Measurements from ENCODE around the gene KCNB1. TPM values are rescaled to one million over a fixed set of nuclear protein-coding genes. Genes with fewer than 3 reads are reported as not detected.

Gene KCNB1
- total RNA-seq, 1 experiment from 2014 or later: 0.09 TPM

DNA sequence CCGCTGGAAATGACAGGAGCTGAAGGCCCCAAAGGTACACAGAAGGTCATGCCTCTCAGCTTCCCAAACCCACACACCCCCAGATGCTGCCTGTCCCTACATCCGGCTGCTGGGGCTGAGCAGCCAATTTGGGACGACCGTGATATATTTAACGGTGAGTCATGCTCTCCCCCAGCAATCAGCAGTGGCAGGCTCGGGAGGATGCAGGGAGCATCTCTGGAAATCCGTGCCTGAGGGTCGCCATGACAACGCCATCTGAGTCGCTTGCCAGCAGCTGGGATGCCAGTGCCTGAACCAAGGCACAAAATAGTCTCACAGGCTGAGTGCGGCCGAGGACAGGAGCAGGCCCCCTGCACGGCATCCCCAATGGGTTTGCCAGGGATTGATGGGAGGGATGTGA, 57.9 kb downstream of the KCNB1 start:
- no peaks in the 10 kb centered on the region for H3K9me3 Mint-ChIP-seq (ENCODE audit: unreplicated experiment)
- H3K4me1 Mint-ChIP-seq (ENCODE audit: low read depth, unreplicated experiment): peaks cover 10% of the 10 kb centered on the region
- H3K4me3 Mint-ChIP-seq (ENCODE audit: unreplicated experiment): no peak overlapping the region
- peaks cover 7% of the 10 kb centered on the region for H3K27me3 Mint-ChIP-seq (ENCODE audit: insufficient read depth, unreplicated experiment)
- no peaks in the 10 kb centered on the region; the same call in 1 of the 2 replicates for H3K4me1 ChIP-seq
- H3K9me3 ChIP-seq: no peaks in the 10 kb centered on the region
- no peak overlapping the region for H3K4me3 ChIP-seq (ENCODE audit: low read depth, low read length)
- ChIA-PET POLR2A (no interaction called here), CTCF (interaction anchor here (1.2 kb wide), 2 partner anchors 104 to 154 kb away, joined by 3 read pairs; no protein-coding TSS in a partner anchor)
- H3K27me3 ChIP-seq (replicated peaks; ENCODE audit: control insufficient read depth, insufficient read depth, low read length): no peaks in the 10 kb centered on the region
- no peak for DNase-seq
- no peak overlapping the region for H3K27ac Mint-ChIP-seq (ENCODE audit: unreplicated experiment)
- no peaks in the 10 kb centered on the region for H3K36me3 Mint-ChIP-seq (ENCODE audit: insufficient read depth, unreplicated experiment)
- intact Hi-C loops (cut with micrococcal nuclease; ENCODE audit: unreplicated experiment): no loop called here
- no TSS peak for BruUV-seq (replicated peaks)
- no peak for TF ChIP-seq CTCF (IDR thresholded peaks at IDR 0.05; ENCODE audit: insufficient read depth in 1 of 2, low read depth in 1 of 2, low read length in 1 of 2, severe bottlenecking in 1 of 2, unreplicated experiment in 1 of 2)
- H3K36me3 ChIP-seq (ENCODE audit: control insufficient read depth, insufficient read depth, low read length): no peaks in the 10 kb centered on the region

DNA sequence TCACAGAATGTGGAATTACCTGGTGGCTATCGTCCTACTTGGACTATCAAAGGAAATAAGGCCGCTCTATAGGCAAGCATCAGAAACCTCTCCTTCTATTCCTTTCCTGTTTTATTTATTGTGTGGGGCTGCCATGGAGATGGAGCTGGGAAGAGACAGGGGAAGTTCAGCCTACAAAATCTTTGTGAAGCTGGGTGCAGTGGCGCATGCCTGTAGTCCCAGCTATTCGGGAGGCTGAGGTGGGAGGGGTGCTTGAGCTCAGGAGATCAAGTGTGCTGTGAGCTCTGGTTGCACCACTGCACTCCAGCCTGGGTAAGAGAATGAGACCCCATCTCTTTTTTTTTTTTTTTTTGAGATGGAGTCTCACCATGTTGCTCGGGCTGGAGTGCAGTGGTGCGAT, 60.3 kb downstream of the KCNB1 start:
- H3K36me3 ChIP-seq (ENCODE audit: control insufficient read depth, insufficient read depth, low read length): no peaks in the 10 kb centered on the region
- H3K27me3 Mint-ChIP-seq (ENCODE audit: insufficient read depth, unreplicated experiment): no peaks in the 10 kb centered on the region
- peaks cover 10% of the 10 kb centered on the region for H3K4me1 ChIP-seq
- ChIA-PET POLR2A (no interaction called here), CTCF (interaction anchor here (0.6 kb wide), 1 partner anchor 82 kb away, joined by 6 read pairs; no protein-coding TSS in a partner anchor)
- no peak overlapping the region for H3K27ac Mint-ChIP-seq (ENCODE audit: unreplicated experiment)
- H3K4me3 ChIP-seq (ENCODE audit: low read depth, low read length): no peak overlapping the region
- H3K4me3 Mint-ChIP-seq (ENCODE audit: unreplicated experiment): no peak overlapping the region
- H3K27me3 ChIP-seq (replicated peaks; ENCODE audit: control insufficient read depth, insufficient read depth, low read length): no peaks in the 10 kb centered on the region
- BruUV-seq (replicated peaks): no TSS peak
- no peaks in the 10 kb centered on the region for H3K9me3 ChIP-seq
- no peak for DNase-seq
- TF ChIP-seq CTCF (IDR thresholded peaks at IDR 0.05; ENCODE audit: insufficient read depth in 1 of 2, low read depth in 1 of 2, low read length in 1 of 2, severe bottlenecking in 1 of 2, unreplicated experiment in 1 of 2): no peak
- intact Hi-C loops (cut with micrococcal nuclease; ENCODE audit: unreplicated experiment): no loop called here
- H3K4me1 Mint-ChIP-seq (ENCODE audit: low read depth, unreplicated experiment): peaks cover 20% of the 10 kb centered on the region
- H3K36me3 Mint-ChIP-seq (ENCODE audit: insufficient read depth, unreplicated experiment): no peaks in the 10 kb centered on the region
- H3K9me3 Mint-ChIP-seq (ENCODE audit: unreplicated experiment): no peaks in the 10 kb centered on the region

- peaks cover 20% of the 10 kb centered on the region for H3K4me1 Mint-ChIP-seq (ENCODE audit: low read depth, unreplicated experiment)
- H3K4me3 Mint-ChIP-seq (ENCODE audit: unreplicated experiment): no peak overlapping the region
- no peaks in the 10 kb centered on the region for H3K36me3 ChIP-seq (ENCODE audit: control insufficient read depth, insufficient read depth, low read length)
- no peaks in the 10 kb centered on the region for H3K27me3 Mint-ChIP-seq (ENCODE audit: insufficient read depth, unreplicated experiment)
- no peaks in the 10 kb centered on the region for H3K9me3 ChIP-seq
- BruUV-seq (replicated peaks): no TSS peak
- intact Hi-C loops (cut with micrococcal nuclease; ENCODE audit: unreplicated experiment): no loop called here
- no peak for DNase-seq
- ChIA-PET POLR2A (no interaction called here), CTCF (no interaction called here)
- H3K9me3 Mint-ChIP-seq (ENCODE audit: unreplicated experiment): no peaks in the 10 kb centered on the region
- H3K4me1 ChIP-seq: peaks cover 10% of the 10 kb centered on the region
- no peak overlapping the region for H3K4me3 ChIP-seq (ENCODE audit: low read depth, low read length)
- H3K27ac Mint-ChIP-seq (ENCODE audit: unreplicated experiment): no peak overlapping the region
- no peaks in the 10 kb centered on the region for H3K27me3 ChIP-seq (replicated peaks; ENCODE audit: control insufficient read depth, insufficient read depth, low read length)
- H3K36me3 Mint-ChIP-seq (ENCODE audit: insufficient read depth, unreplicated experiment): no peaks in the 10 kb centered on the region
- TF ChIP-seq CTCF (IDR thresholded peaks at IDR 0.05; ENCODE audit: insufficient read depth in 1 of 2, low read depth in 1 of 2, low read length in 1 of 2, severe bottlenecking in 1 of 2, unreplicated experiment in 1 of 2): no peak
Measured at GRCh38 chr20:49420811-49421295, 61.6 kb downstream of the KCNB1 start.

Data from Caco-2 (cell line).